Measurements from ENCODE around the gene FAM78A. TPM values are rescaled to one million over a fixed set of nuclear protein-coding genes. Genes with fewer than 3 reads are reported as not detected.

FAM78A gene
- total RNA-seq, 1 experiment from 2014 or later = 0.07 TPM

DNA sequence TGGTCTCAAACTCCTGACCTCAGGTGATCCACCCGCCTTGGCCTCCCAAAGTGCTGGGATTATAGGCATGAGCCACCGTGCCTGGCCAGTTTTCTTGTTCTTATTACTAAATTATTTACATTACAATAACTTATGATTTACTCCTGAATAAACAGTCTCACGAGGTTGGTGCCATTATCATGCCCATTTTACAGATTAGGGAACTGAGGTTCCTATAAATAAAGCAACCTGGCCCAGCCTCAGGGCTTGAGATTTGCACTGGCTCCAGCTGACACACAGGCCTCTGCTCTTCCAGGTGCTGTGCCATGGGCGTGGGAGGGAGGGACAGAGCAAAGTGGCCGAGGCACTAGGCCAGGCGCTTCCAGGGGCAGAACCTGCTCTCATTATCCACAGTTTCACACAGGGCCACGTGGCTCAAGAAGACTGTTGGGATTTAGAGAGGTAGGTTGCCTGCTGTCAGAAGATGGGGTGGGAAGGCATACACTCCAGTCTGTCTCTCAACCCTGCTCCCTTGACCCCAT is 15.5 kb upstream of the FAM78A start:
- H3F3A ChIP-seq (ENCODE audit: low read length, unreplicated experiment) = no peaks in the 10 kb centered on the region
- H3K27me3 ChIP-seq (ENCODE audit: low read length) = no peaks in the 10 kb centered on the region
- H3K9ac ChIP-seq (ENCODE audit: low read length) = no peak overlapping the region
- TF ChIP-seq CTCF (conservative IDR thresholded peaks at IDR 0.05; ENCODE audit: low read depth, low read length) (no peak), EZH2 (IDR thresholded peaks at IDR 0.05; ENCODE audit: low read length, unreplicated experiment) (no peak), EZH2phosphoT487 (IDR thresholded peaks at IDR 0.05; ENCODE audit: borderline replicate concordance, low read length) (no peak)
- H3K27ac ChIP-seq (ENCODE audit: low read length) = no peak overlapping the region
- H2AFZ ChIP-seq (ENCODE audit: low read length) = no peak overlapping the region
- no peaks in the 10 kb centered on the region for H3K36me3 ChIP-seq (ENCODE audit: low read depth, low read length)
- H4K20me1 ChIP-seq (ENCODE audit: low read length) = no peaks in the 10 kb centered on the region
- no peaks in the 10 kb centered on the region for H3K79me2 ChIP-seq (ENCODE audit: low read length)
- no TSS peak for BruUV-seq (replicated peaks)
- H3K4me1 ChIP-seq (ENCODE audit: insufficient read depth, low read length) = no peaks in the 10 kb centered on the region
- ATAC-seq (no peak), DNase-seq (no peak)
- H3K9me3 ChIP-seq (ENCODE audit: low read length) = no peaks in the 10 kb centered on the region
- H3K4me3 ChIP-seq (ENCODE audit: low read length) = no peak overlapping the region
- POLR2A ChIA-PET (ENCODE audit: unreplicated experiment) = no interaction called here
- intact Hi-C loops (cut with micrococcal nuclease) = no loop called here
- H3K4me2 ChIP-seq (ENCODE audit: low read length) = no peak overlapping the region
- CTCF ChIA-PET = no interaction called here
- no peaks in the 10 kb centered on the region for H3K9me2 ChIP-seq (replicated peaks; ENCODE audit: low read length)

- TF ChIP-seq CTCF (conservative IDR thresholded peaks at IDR 0.05; ENCODE audit: low read depth, low read length) (no peak), EZH2phosphoT487 (IDR thresholded peaks at IDR 0.05; ENCODE audit: borderline replicate concordance, low read length) (no peak), EZH2 (IDR thresholded peaks at IDR 0.05; ENCODE audit: low read length, unreplicated experiment) (no peak)
- no peak overlapping the region for H3K4me3 ChIP-seq (ENCODE audit: low read length)
- H3F3A ChIP-seq (ENCODE audit: low read length, unreplicated experiment) = no peaks in the 10 kb centered on the region
- DNase-seq (no peak), ATAC-seq (no peak)
- no TSS peak for BruUV-seq (replicated peaks)
- no peaks in the 10 kb centered on the region for H3K9me3 ChIP-seq (ENCODE audit: low read length)
- H3K27ac ChIP-seq (ENCODE audit: low read length) = no peak overlapping the region
- H3K79me2 ChIP-seq (ENCODE audit: low read length) = no peaks in the 10 kb centered on the region
- no peak overlapping the region for H3K9ac ChIP-seq (ENCODE audit: low read length)
- H3K36me3 ChIP-seq (ENCODE audit: low read depth, low read length) = no peaks in the 10 kb centered on the region
- no peaks in the 10 kb centered on the region for H3K4me1 ChIP-seq (ENCODE audit: insufficient read depth, low read length)
- POLR2A ChIA-PET (ENCODE audit: unreplicated experiment) = no interaction called here
- CTCF ChIA-PET = no interaction called here
- H3K27me3 ChIP-seq (ENCODE audit: low read length) = no peaks in the 10 kb centered on the region
- H3K9me2 ChIP-seq (replicated peaks; ENCODE audit: low read length) = no peaks in the 10 kb centered on the region
- H2AFZ ChIP-seq (ENCODE audit: low read length) = no peak overlapping the region
- H3K4me2 ChIP-seq (ENCODE audit: low read length) = no peak overlapping the region
- intact Hi-C loops (cut with micrococcal nuclease) = no loop called here
- H4K20me1 ChIP-seq (ENCODE audit: low read length) = no peaks in the 10 kb centered on the region
These were observed 14.6 kb upstream of the FAM78A start for GRCh38 chr9:131290767-131291370.

DNA sequence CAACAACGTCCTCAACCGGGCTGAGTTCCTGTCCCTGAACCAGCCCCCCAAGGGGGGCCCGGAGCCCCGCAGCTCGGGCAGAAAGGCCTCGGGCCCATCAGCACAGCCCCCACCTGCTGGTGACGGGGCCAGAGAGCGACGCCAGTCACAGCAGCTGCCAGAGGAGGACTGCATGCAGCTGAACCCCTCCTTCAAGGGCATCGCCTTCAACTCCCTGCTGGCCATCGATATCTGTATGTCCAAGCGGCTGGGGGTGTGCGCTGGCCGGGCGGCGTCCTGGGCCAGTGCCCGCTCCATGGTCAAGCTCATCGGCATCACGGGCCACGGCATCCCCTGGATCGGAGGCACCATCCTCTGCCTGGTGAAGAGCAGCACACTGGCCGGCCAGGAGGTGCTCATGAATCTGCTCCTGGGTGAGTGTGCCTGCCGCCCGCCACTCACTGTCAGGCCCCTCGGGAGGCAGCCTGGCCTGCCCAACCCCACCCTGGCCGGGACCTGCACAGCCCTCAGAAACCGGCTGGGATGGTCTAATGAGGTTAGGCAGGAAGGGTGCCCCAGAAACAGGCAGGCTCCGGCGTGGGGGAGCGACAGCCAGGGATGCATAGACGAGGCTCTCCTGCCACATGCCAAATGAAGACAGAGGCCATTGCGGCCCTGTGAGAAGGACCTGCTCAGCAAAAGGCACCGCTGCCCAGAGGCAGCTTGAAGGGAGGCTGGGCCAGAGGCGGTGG is 13.9 kb upstream of the FAM78A start:
- Histone ChIP-seq H4K20me1 (ENCODE audit: low read length) (no peaks in the 10 kb centered on the region), H3K4me2 (ENCODE audit: low read length) (no peak overlapping the region), H3K27me3 (ENCODE audit: low read length) (no peaks in the 10 kb centered on the region), H3K4me3 (ENCODE audit: low read length) (no peak overlapping the region), H3K9ac (ENCODE audit: low read length) (no peak overlapping the region), H3K4me1 (ENCODE audit: insufficient read depth, low read length) (no peaks in the 10 kb centered on the region), H2AFZ (ENCODE audit: low read length) (no peak overlapping the region), H3K9me3 (ENCODE audit: low read length) (no peaks in the 10 kb centered on the region), H3K27ac (ENCODE audit: low read length) (no peak overlapping the region), H3K36me3 (ENCODE audit: low read depth, low read length) (no peaks in the 10 kb centered on the region), H3F3A (ENCODE audit: low read length, unreplicated experiment) (no peaks in the 10 kb centered on the region), H3K9me2 (replicated peaks; ENCODE audit: low read length) (no peaks in the 10 kb centered on the region), H3K79me2 (ENCODE audit: low read length) (no peaks in the 10 kb centered on the region)
- TF ChIP-seq EZH2 (IDR thresholded peaks at IDR 0.05; ENCODE audit: low read length, unreplicated experiment) = no peak
- TF ChIP-seq CTCF (conservative IDR thresholded peaks at IDR 0.05; ENCODE audit: low read depth, low read length) = no peak
- TF ChIP-seq EZH2phosphoT487 (IDR thresholded peaks at IDR 0.05; ENCODE audit: borderline replicate concordance, low read length) = no peak
- ChIA-PET CTCF (no interaction called here), POLR2A (ENCODE audit: unreplicated experiment) (no interaction called here)
- BruUV-seq (replicated peaks) = no TSS peak
- DNase-seq (no peak), ATAC-seq (no peak)
- intact Hi-C loops (cut with micrococcal nuclease) = no loop called here
